ENCODE measurements around the gene IL1RAPL2. TPM values are rescaled to one million over a fixed set of nuclear protein-coding genes. Genes with fewer than 3 reads are reported as not detected.

IL1RAPL2 gene
- total RNA-seq, 6 experiments from 2014 or later: 0.13 to 0.70 (median 0.29) TPM; not detected in 1

DNA sequence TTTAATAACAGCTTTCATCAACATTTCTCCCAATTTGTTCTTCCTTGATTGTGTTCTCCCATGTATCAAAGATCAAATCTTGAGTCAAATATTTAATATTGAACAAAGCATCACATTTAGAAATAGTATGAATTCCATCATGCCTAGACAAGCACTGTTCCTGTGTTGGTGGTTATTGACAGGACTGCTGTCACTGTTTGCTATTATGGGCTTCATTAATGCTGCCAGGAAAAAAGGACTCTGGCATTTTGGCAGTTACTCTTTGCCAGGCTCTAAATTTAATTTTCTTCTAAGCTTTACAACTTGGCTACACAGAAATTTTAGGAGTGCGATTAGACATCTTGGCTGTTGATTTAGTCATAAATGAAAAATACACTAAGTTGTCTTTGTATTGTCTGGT lies 960.4 kb downstream of the IL1RAPL2 start:
- intact Hi-C loops (cut with DNase I): no loop called here
- TF ChIP-seq, protein P1, sequence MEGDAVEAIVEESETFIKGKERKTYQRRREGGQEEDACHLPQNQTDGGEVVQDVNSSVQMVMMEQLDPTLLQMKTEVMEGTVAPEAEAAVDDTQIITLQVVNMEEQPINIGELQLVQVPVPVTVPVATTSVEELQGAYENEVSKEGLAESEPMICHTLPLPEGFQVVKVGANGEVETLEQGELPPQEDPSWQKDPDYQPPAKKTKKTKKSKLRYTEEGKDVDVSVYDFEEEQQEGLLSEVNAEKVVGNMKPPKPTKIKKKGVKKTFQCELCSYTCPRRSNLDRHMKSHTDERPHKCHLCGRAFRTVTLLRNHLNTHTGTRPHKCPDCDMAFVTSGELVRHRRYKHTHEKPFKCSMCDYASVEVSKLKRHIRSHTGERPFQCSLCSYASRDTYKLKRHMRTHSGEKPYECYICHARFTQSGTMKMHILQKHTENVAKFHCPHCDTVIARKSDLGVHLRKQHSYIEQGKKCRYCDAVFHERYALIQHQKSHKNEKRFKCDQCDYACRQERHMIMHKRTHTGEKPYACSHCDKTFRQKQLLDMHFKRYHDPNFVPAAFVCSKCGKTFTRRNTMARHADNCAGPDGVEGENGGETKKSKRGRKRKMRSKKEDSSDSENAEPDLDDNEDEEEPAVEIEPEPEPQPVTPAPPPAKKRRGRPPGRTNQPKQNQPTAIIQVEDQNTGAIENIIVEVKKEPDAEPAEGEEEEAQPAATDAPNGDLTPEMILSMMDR (IDR thresholded peaks at IDR 0.05): no peak
- no peak for TF ChIP-seq POLR2A (IDR thresholded peaks at IDR 0.05)
- no peaks in the 10 kb centered on the region for H3K4me1 ChIP-seq
- no peaks in the 10 kb centered on the region for H3K27me3 ChIP-seq
- WGBS (ENCODE audit: insufficient coverage, low coverage, low lambda C conversion rate, missing lambda C conversion rate): 76% methylated on average over 1 of the region's 1 CpG
- no peaks in the 10 kb centered on the region for H3K36me3 ChIP-seq
- H3K27ac ChIP-seq: no peak overlapping the region
- H3K4me3 ChIP-seq: no peak overlapping the region
- DNase-seq: no peak
- no peaks in the 10 kb centered on the region for H3K9me3 ChIP-seq
- ATAC-seq: no peak

DNA sequence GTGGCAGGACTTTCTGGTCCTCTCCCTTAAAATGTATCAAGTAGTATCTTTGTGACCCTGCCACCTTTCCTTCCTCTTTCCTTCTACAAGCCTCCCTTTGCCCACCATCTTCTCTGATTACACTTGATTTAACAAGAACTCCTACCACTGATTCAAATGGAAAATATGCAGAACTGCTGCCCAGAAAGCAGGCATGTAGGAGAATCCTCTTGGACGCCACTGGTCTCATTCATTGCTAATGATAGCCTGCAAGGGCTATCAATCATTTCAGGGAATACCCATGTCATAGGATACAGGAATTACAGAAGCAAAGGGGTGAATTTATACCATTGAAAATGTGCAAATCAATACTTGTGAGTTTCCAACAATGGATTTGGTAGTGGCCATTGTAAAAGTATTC lies 961.8 kb downstream of the IL1RAPL2 start:
- 31% methylated on average over 1 of the region's 1 CpG for WGBS (ENCODE audit: insufficient coverage, low coverage, low lambda C conversion rate, missing lambda C conversion rate)
- intact Hi-C loops (cut with DNase I): no loop called here
- no peak for ATAC-seq

DNA sequence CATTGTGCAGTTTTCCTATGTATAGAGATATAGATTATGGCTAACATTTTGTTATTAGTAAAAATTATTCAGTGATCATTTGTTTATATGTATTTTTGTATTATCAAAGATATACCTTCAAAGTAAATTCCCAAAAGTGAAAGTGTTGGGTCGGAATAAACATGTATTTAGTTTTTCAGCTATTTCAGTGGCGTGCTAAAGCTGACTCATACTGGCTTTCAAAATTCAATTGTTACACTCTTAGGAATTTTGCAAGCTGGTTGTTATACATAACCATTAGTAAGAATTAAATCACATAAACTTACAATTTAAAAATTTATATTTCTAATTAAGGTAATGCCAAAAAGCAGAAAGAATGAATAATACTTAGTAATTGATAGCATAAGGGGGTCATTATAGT lies 968.0 kb downstream of the IL1RAPL2 start:
- 53% methylated on average over 2 of the region's 2 CpGs for WGBS (ENCODE audit: insufficient coverage, low coverage, low lambda C conversion rate, missing lambda C conversion rate)
- Histone ChIP-seq H3K27ac (no peak overlapping the region), H3K9me3 (no peaks in the 10 kb centered on the region), H3K4me1 (no peaks in the 10 kb centered on the region), H3K36me3 (no peaks in the 10 kb centered on the region), H3K27me3 (no peaks in the 10 kb centered on the region), H3K4me3 (no peak overlapping the region)
- DNase-seq: no peak
- ATAC-seq: no peak
- TF ChIP-seq, protein P1 (IDR thresholded peaks at IDR 0.05): no peak
- no peak for TF ChIP-seq POLR2A (IDR thresholded peaks at IDR 0.05)
- intact Hi-C loops (cut with DNase I): no loop called here

More for the DNA sequence above, 961.8 kb downstream of the IL1RAPL2 start:
- no peak overlapping the region for H3K4me3 ChIP-seq
- no peaks in the 10 kb centered on the region for H3K27me3 ChIP-seq
- H3K36me3 ChIP-seq: no peaks in the 10 kb centered on the region
- DNase-seq: no peak
- H3K27ac ChIP-seq: no peak overlapping the region
- no peaks in the 10 kb centered on the region for H3K4me1 ChIP-seq
- H3K9me3 ChIP-seq: no peaks in the 10 kb centered on the region
- TF ChIP-seq POLR2A (IDR thresholded peaks at IDR 0.05): no peak
- TF ChIP-seq, protein P1 (IDR thresholded peaks at IDR 0.05): no peak

DNA sequence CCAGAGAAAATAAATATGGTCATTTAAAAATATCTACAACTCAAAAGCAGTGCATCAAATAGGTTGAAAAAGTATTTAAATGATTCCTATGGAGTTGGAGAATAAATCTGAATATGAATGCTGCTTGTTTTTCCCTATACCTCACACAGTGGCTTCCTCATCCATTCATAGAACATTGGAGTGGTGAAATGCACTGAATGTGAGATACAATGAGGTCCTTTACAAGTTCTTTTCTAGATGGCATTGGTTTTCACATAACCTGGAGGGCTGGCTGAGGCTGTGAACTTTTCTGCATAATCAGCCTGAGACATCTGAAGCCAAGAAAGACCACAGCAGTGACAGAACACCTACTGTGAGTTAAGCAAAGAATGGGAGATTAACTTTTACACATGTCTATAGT lies 977.3 kb downstream of the IL1RAPL2 start:
- intact Hi-C loops (cut with DNase I): no loop called here
- H3K9me3 ChIP-seq: no peaks in the 10 kb centered on the region
- H3K4me1 ChIP-seq: no peaks in the 10 kb centered on the region
- no peak overlapping the region for H3K4me3 ChIP-seq
- H3K27ac ChIP-seq: no peak overlapping the region
- ATAC-seq (no peak), DNase-seq (no peak)
- no peak for TF ChIP-seq POLR2A (IDR thresholded peaks at IDR 0.05)
- TF ChIP-seq, protein P1 (IDR thresholded peaks at IDR 0.05): no peak
- H3K36me3 ChIP-seq: no peaks in the 10 kb centered on the region
- H3K27me3 ChIP-seq: no peaks in the 10 kb centered on the region

DNA sequence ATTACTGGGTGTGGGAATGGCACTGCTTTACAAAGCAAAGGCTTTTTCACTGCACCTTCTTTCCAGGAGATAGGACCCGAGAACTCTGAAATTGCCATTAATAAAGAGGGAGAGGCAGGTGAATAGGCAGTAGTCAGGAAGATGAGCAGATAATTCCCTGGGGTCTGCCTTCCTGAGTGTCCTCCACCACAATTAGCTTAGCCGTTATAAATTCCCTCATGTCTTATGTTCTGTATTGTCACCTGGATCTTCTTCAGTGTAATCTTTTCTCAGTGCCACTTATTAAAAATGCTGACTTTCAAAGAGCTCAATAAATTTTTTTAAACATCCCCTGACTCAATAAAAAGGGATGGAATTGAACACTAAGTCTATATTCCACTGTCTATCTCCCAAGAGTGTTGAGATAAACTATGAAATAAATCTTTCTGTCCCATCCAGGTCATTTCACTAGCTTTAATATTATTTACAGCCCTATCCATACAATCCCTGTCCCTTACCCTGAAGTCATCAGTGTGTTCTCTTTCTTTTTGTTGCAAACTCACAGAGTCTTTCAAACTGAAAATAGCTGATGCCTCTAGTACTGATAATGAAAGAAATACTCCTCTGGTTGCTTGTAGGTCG lies 984.2 kb downstream of the IL1RAPL2 start:
- H3K27me3 ChIP-seq: no peaks in the 10 kb centered on the region
- DNase-seq (no peak), ATAC-seq (no peak)
- no peaks in the 10 kb centered on the region for H3K4me1 ChIP-seq
- no peaks in the 10 kb centered on the region for H3K36me3 ChIP-seq
- intact Hi-C loops (cut with DNase I): no loop called here
- no peak overlapping the region for H3K4me3 ChIP-seq
- TF ChIP-seq POLR2A (IDR thresholded peaks at IDR 0.05): no peak
- TF ChIP-seq, protein P1 (IDR thresholded peaks at IDR 0.05): no peak
- no peak overlapping the region for H3K27ac ChIP-seq
- no peaks in the 10 kb centered on the region for H3K9me3 ChIP-seq
- 50% methylated on average over 3 of the region's 3 CpGs for WGBS (ENCODE audit: insufficient coverage, low coverage, low lambda C conversion rate, missing lambda C conversion rate)

Measured in right lobe of liver (tissue), 6 donors.